Activated CD4-positive, alpha-beta memory T cell treated with anti-CD3 and anti-CD28 coated beads for 36 hours (primary cell): Measurements from ENCODE around the gene OR1S2. TPM values are rescaled to one million over a fixed set of nuclear protein-coding genes. Genes with fewer than 3 reads are reported as not detected.

Source experiments
- CTCF ChIA-PET: fragments of 350-600 bp; sonication (Branson Sonifier 250); formaldehyde crosslinking; loops from one replicate; lab custom pipeline; 2021; ENCODE audit warnings: antibody characterized with exemption, inconsistent platforms; lab: Charles Lee
- POLR2A ChIA-PET: fragments of 350-600 bp; sonication (Branson Sonifier 250); formaldehyde crosslinking; loops from one replicate; lab custom pipeline; 2021; ENCODE audit warnings: antibody characterized with exemption; lab: Charles Lee
- DNase-seq: peaks from one replicate; pipeline ENCODE4 v3.0.0-alpha.2; 2020
- H3K27ac Mint-ChIP-seq: one replicate; pipeline ENCODE4 v1.8.0; 2021; ENCODE audit warnings: mixed read lengths
- H3K27me3 Mint-ChIP-seq: one replicate; pipeline ENCODE4 v1.8.0; 2021; ENCODE audit warnings: mixed read lengths
- H3K36me3 Mint-ChIP-seq: one replicate; pipeline ENCODE4 v1.8.0; 2021; ENCODE audit warnings: mixed read lengths
- H3K4me1 Mint-ChIP-seq: one replicate; pipeline ENCODE4 v1.8.0; 2021; ENCODE audit warnings: low read depth, mixed read lengths
- H3K4me3 Mint-ChIP-seq: one replicate; pipeline ENCODE4 v1.8.0; 2021; ENCODE audit warnings: mild to moderate bottlenecking, mixed read lengths
- H3K9me3 Mint-ChIP-seq: one replicate; pipeline ENCODE4 v1.8.0; 2021; ENCODE audit warnings: mixed read lengths
- intact Hi-C: fragments of 100-400 bp; cut with micrococcal nuclease; formaldehyde crosslinking; loops from one replicate; pipeline ENCODE4 v1.15.1; 2023
- total RNA-seq, 2 experiments: library from RNA; stranded (reverse); gene quantifications; one replicate each; pipeline ENCODE4 v1.2.3, GENCODE V29; 2021

The OR1S2 gene
- total RNA-seq, 2 experiments from 2014 or later: not detected

GRCh38 chr11:58178444-58178843 is 25.5 kb downstream of the OR1S2 start:
- POLR2A ChIA-PET: no interaction called here
- Mint-ChIP-seq H3K4me3 (no peak overlapping the region), H3K4me1 (no peaks in the 10 kb centered on the region), H3K27ac (no peak overlapping the region), H3K9me3 (no peaks in the 10 kb centered on the region), H3K36me3 (no peaks in the 10 kb centered on the region), H3K27me3 (peaks cover 7% of the 10 kb centered on the region)
- intact Hi-C loops: no loop called here
- CTCF ChIA-PET: no interaction called here
- DNase-seq: no peak

GRCh38 chr11:58177409-58178054 is 26.4 kb downstream of the OR1S2 start:
- peaks cover 7% of the 10 kb centered on the region for H3K27me3 Mint-ChIP-seq
- ChIA-PET CTCF (no interaction called here), POLR2A (no interaction called here)
- H3K9me3 Mint-ChIP-seq: no peaks in the 10 kb centered on the region
- H3K36me3 Mint-ChIP-seq: no peaks in the 10 kb centered on the region
- no peak overlapping the region for H3K4me3 Mint-ChIP-seq
- DNase-seq: no peak
- H3K4me1 Mint-ChIP-seq: no peaks in the 10 kb centered on the region
- intact Hi-C loops: no loop called here
- H3K27ac Mint-ChIP-seq: no peak overlapping the region

- Mint-ChIP-seq H3K4me3 (no peak overlapping the region), H3K27ac (no peak overlapping the region), H3K9me3 (no peaks in the 10 kb centered on the region), H3K4me1 (no peaks in the 10 kb centered on the region), H3K27me3 (peaks cover 5% of the 10 kb centered on the region), H3K36me3 (no peaks in the 10 kb centered on the region)
- ChIA-PET CTCF (no interaction called here), POLR2A (no interaction called here)
- intact Hi-C loops: no loop called here
- DNase-seq: no peak
Observed at GRCh38 chr11:58165504-58166106, 38.3 kb downstream of the OR1S2 start.

- no peak overlapping the region for H3K27ac Mint-ChIP-seq
- H3K4me1 Mint-ChIP-seq: no peaks in the 10 kb centered on the region
- no peaks in the 10 kb centered on the region for H3K36me3 Mint-ChIP-seq
- H3K4me3 Mint-ChIP-seq: no peak overlapping the region
- ChIA-PET POLR2A (no interaction called here), CTCF (no interaction called here)
- intact Hi-C loops: no loop called here
- H3K9me3 Mint-ChIP-seq: no peaks in the 10 kb centered on the region
- peaks cover 5% of the 10 kb centered on the region for H3K27me3 Mint-ChIP-seq
- DNase-seq: no peak
Observed at GRCh38 chr11:58164990-58165389, 39.0 kb downstream of the OR1S2 start.

GRCh38 chr11:58164389-58164788 is 39.6 kb downstream of the OR1S2 start:
- DNase-seq: no peak
- Mint-ChIP-seq H3K4me1 (no peaks in the 10 kb centered on the region), H3K4me3 (no peak overlapping the region), H3K36me3 (no peaks in the 10 kb centered on the region), H3K9me3 (no peaks in the 10 kb centered on the region), H3K27ac (no peak overlapping the region), H3K27me3 (peaks cover 5% of the 10 kb centered on the region)
- intact Hi-C loops: no loop called here
- ChIA-PET POLR2A (no interaction called here), CTCF (no interaction called here)

Other genes with a start within 250 kb of the OR1S2 start
- not detected for gene OR9Q1, start 180.3 kb downstream of the OR1S2 start, total RNA-seq
- gene OR6Q1, start 173.2 kb downstream of the OR1S2 start, total RNA-seq: not detected
- not detected for gene OR9I1, start 78.6 kb downstream of the OR1S2 start, total RNA-seq
- not detected for gene OR9Q2, start 15.1 kb downstream of the OR1S2 start, total RNA-seq
- not detected for gene OR1S1, start 8.6 kb upstream of the OR1S2 start, total RNA-seq
- gene OR10Q1, start 24.8 kb upstream of the OR1S2 start, total RNA-seq: not detected
- not detected for gene OR10W1, start 64.1 kb upstream of the OR1S2 start, total RNA-seq
- not detected for gene OR5B17, start 154.9 kb upstream of the OR1S2 start, total RNA-seq
- not detected for gene OR5B3, start 202.7 kb upstream of the OR1S2 start, total RNA-seq
- gene OR5B2, start 224.0 kb upstream of the OR1S2 start, total RNA-seq: not detected
- not detected for gene OR5B12, start 238.1 kb upstream of the OR1S2 start, total RNA-seq